ENCODE data around the gene GPR152.
"Not testable (repeated sequence)": the region's sequence is repeated elsewhere in the genome, so short reads cannot be mapped to it uniquely, and the experiment has no call there.

The GPR152 gene

GRCh38 chr11:67489885-67490726 lies 37.6 kb upstream of the GPR152 start:
- no peak for DNase-seq (ENCODE audit: low read depth in 2 of 2)

- no peak for DNase-seq (ENCODE audit: low read depth in 2 of 2)
These were observed 36.8 kb upstream of the GPR152 start for GRCh38 chr11:67489203-67489884.

GRCh38 chr11:67486481-67487195 lies 34.1 kb upstream of the GPR152 start:
- no peak for DNase-seq (ENCODE audit: low read depth in 2 of 2)

- DNase-seq (ENCODE audit: low read depth in 2 of 2) = not testable (repeated sequence)
These were observed 33.4 kb upstream of the GPR152 start for GRCh38 chr11:67485873-67486361.

- no peak for DNase-seq (ENCODE audit: low read depth in 2 of 2)
These were observed 32.4 kb upstream of the GPR152 start for GRCh38 chr11:67484847-67485311.

GRCh38 chr11:67483831-67484665 lies 31.5 kb upstream of the GPR152 start:
- no peak for DNase-seq (ENCODE audit: low read depth in 2 of 2)

GRCh38 chr11:67482827-67483798 lies 30.6 kb upstream of the GPR152 start, which contains the start of gene AIP:
TSS of gene AIP (plus strand) at chr11:67483026. CDS start at chr11:67483159, 133 bp downstream.
- peak; percentile 82 to 92 for DNase-seq (ENCODE audit: low read depth in 2 of 2)

GRCh38 chr11:67482275-67482826 lies 29.8 kb upstream of the GPR152 start:
- DNase-seq (ENCODE audit: low read depth in 2 of 2) = no peak

GRCh38 chr11:67477344-67478050 lies 25.0 kb upstream of the GPR152 start:
- not testable (repeated sequence) for DNase-seq (ENCODE audit: low read depth in 2 of 2)

- DNase-seq (ENCODE audit: low read depth in 2 of 2) = not testable (repeated sequence)
These were observed 24.2 kb upstream of the GPR152 start for GRCh38 chr11:67476692-67477091.

GRCh38 chr11:67472882-67473281 lies 20.4 kb upstream of the GPR152 start:
- DNase-seq (ENCODE audit: low read depth in 2 of 2) = no peak

- no peak for DNase-seq (ENCODE audit: low read depth in 2 of 2)
These were observed 17.9 kb upstream of the GPR152 start for GRCh38 chr11:67470337-67471002.

GRCh38 chr11:67469508-67469811 lies 16.9 kb upstream of the GPR152 start:
- no peak for DNase-seq (ENCODE audit: low read depth in 2 of 2)

GRCh38 chr11:67468759-67469507 lies 16.4 kb upstream of the GPR152 start, which contains the start of gene TMEM134:
TSS of gene TMEM134 (minus strand) at chr11:67469251. CDS start at chr11:67469192, 59 bp downstream.
- DNase-seq (ENCODE audit: low read depth in 2 of 2) = peak; percentile 85 to 90

GRCh38 chr11:67468456-67468758 lies 15.9 kb upstream of the GPR152 start:
- DNase-seq (ENCODE audit: low read depth in 2 of 2) = no peak

GRCh38 chr11:67468056-67468455 lies 15.5 kb upstream of the GPR152 start:
- DNase-seq (ENCODE audit: low read depth in 2 of 2) = no peak

- DNase-seq (ENCODE audit: low read depth in 2 of 2) = no peak
These were observed 14.6 kb upstream of the GPR152 start for GRCh38 chr11:67466962-67467771.
